Measurements from ENCODE around the gene CECR2.
"Not testable (repeated sequence)": the region's sequence is repeated elsewhere in the genome, so short reads cannot be mapped to it uniquely, and the experiment has no call there.

CECR2 gene

DNA sequence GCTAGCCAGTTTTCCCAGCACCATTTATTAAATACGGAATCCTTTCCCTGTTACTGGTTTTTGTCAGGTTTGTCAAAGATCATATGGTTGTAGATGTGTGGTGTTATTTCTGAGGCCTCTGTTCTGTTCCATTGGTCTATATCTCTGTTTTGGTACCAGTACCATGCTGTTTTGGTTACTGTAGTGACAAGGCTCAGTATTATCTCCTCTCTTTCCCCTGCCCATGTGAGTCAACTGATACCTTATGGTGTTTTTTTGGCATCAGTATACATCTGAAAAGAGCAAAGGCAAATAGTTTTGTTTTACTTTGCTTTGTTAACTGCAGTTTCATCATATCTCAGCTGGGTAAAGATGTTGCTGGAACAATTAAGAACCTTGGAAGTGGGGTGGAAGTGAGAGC is 152.7 kb downstream of the CECR2 start:
- not testable (repeated sequence) for DNase-seq

DNA sequence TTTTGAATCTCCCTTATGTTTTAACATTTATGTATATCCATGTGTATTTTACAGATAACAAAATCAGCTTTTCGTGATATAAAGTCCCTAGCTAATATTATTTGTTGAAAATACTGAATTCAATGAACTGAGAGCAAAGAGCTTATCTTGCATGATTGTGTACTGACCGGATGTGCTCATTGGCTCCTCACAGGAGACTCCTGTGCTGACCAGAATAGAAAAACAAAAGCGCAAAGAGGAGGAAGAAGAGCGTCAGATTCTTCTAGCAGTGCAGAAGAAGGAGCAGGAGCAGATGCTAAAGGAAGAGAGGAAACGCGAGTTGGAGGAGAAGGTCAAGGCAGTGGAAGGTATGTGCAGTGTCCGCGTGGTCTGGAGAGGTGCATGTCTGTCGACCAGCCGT is 154.7 kb downstream of the CECR2 start:
- DNase-seq: no peak

DNA sequence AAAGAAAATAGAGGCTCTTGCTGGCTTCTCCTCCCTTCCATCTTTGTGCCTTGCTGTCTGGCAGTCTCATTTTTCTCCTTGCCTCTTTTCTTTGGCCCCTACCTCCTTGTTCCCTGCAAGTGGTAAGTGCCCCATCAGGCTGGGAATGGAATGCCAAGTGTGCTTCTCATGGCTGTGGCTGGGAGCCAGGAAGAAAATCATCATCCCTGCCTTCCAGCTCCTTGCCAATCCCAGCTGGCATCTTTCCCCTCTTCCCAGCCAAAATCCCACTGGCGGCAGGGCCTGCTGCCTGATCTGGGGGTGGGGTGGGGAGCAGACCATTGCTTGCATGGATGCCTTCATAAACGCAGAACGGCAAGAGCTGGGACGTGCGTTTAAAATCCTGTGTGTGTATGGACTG is 167.0 kb downstream of the CECR2 start:
- no peak for DNase-seq

DNA sequence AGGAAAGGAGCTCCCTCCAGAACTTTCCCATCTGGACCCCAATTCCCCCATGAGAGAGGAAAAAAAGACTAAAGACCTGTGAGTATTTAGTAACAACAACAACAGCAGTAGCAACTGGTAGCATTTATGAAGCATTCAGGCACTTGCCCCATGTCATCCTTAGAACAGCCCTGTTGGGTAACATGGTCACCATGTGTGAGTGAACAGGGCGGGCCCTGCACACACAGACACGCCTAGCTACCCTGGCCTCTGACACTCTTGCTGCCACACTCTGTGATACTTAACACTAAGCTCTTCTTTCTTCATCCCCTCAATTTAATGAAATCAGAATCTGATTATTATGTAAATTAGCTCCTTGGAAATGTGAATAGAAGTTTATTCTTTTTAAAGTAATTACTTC is 167.9 kb downstream of the CECR2 start:
- DNase-seq: no peak

DNA sequence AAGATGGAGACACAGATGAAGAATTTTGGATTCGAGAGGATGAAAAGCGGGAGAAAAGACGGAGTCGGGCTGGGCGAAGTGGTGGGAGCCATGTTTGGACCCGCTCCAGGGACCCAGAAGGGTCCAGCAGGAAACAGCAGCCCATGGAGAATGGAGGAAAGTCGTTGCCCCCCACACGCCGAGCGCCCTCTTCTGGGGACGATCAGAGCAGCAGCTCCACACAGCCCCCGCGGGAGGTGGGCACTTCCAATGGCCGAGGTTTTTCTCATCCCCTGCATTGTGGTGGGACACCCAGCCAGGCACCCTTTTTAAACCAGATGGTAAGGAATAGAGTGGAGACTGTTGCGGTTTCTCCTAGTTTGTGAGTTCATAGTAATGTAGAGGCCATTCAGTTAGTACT is 171.2 kb downstream of the CECR2 start:
- DNase-seq: no peak

DNA sequence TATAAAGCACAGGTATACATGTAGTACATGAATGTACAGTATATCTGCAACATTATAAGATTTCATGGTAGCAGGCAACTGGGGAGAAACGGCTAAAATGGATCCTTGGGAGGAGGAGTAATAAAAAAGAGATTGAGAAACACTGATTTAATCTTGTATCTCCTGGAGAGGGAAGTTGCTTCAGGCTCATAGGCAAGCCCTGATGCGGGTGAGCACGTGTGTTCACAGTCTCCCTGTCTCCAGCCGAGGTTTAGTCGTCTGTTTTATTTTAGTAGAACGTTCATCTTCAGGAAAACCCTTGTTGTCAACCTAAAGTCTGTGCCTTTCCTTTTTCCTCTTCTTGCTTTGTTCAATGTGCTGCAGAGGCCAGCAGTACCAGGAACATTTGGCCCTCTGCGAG is 172.2 kb downstream of the CECR2 start:
- DNase-seq: no peak

DNA sequence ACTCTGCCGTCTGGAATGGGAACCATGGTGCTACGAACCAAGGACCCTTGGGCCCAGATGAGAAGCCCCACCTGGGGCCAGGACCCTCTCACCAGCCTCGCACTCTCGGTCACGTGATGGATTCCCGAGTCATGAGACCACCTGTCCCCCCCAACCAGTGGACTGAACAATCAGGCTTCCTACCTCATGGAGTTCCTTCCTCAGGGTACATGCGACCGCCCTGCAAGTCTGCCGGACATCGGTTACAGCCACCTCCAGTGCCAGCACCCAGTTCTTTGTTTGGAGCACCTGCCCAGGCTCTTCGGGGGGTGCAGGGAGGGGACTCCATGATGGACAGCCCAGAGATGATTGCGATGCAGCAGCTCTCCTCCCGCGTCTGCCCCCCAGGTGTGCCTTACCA is 173.2 kb downstream of the CECR2 start:
- no peak for DNase-seq

DNA sequence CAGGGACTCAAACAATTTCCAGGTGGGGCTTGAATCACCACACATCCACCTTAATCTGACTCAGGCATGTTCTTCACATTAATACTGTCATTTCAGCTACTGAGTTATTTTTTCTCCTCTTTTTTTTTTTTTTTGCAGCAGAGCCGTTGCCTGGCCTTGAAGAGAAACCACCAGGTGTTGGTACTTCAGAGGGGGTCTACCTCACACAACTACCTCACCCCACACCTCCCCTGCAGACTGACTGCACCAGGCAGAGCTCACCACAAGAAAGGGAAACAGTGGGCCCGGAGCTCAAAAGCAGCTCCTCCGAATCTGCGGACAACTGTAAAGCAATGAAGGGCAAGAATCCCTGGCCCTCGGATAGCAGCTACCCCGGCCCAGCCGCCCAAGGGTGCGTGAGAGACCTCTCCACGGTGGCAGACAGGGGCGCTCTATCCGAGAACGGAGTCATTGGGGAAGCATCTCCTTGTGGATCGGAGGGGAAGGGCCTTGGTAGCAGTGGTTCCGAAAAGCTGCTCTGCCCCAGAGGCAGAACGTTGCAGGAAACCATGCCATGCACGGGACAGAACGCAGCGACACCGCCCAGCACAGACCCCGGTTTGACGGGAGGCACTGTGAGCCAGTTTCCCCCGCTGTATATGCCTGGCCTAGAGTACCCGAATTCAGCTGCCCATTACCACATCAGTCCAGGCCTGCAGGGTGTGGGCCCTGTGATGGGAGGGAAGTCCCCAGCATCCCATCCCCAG is 178.9 kb downstream of the CECR2 start:
- no peak for DNase-seq

DNA sequence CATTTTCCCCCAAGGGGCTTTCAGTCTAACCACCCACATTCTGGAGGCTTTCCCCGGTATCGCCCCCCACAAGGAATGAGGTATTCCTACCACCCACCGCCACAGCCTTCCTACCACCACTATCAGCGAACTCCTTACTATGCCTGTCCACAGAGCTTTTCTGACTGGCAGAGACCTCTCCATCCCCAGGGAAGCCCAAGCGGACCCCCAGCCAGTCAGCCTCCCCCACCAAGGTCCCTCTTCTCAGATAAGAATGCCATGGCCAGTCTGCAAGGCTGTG is 179.4 kb downstream of the CECR2 start:
- no peak for DNase-seq

DNA sequence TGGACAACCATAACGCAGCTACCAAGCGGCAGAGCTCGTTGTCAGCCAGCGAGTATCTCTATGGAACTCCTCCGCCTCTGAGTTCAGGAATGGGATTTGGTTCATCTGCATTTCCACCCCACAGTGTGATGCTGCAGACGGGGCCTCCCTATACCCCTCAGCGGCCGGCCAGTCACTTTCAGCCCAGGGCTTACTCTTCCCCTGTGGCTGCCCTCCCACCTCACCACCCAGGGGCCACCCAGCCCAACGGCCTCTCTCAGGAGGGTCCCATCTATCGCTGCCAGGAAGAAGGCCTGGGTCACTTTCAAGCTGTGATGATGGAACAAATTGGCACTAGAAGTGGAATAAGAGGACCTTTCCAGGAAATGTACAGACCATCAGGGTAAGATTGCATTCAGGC is 179.9 kb downstream of the CECR2 start:
- DNase-seq: no peak

DNA sequence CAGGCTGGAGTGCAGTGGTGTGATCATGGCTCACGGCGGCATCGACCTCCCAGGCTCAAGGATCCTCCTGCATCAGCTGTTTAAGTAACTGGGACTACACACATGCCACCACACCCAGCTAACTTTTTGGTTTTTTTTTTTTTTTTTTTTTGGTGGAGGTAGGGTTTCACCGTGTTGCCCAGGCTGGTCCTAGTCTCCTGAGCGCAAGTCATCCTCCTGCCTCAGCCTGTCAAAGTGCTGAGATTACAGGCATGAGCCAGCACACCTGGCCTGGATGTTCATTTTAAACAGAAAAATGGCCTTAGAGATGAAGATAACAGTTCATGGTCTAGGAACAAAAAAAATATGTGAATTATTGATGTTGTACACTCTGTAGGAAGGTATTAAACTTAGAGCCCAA is 180.4 kb downstream of the CECR2 start:
- DNase-seq: no peak

DNA sequence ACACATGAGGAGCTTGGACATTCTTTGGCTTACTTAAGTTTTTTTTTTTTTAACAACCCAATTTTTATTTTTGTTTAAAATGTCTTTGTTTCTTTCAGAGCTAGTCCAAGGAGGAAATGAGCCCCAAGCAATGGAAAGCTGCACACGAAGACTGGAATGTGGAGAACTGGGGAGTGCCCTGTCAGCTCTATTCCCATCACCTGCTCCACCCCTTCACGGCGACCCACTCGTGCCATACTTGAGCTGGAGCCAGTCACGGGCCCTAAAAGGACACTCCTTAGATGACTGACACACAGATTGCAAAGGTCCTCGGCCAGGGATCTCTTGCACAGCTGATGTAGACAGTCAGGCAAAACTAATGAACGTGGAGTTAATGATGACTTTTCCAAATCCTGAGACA is 183.5 kb downstream of the CECR2 start:
- no peak for DNase-seq

DNA sequence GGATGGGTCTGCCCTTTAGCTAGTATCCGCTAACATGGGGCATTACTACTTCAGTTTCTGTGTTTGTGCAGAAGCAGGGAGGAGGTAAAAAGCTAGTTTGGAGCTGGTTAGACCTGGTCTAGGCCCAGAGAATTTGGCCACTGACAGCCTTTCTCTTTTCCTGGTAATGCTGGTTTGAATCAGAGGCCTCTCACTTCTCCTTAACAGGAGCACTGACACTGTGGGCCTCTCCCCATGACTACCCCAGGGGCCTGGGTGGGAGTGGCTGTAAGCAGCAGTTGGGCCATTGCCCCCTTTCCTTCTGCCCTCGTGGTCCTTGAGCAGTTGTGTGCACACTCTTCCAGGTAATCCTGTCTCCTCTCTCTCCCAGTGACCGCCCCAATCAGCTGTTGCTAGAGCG is 185.6 kb downstream of the CECR2 start:
- DNase-seq: no peak

DNA sequence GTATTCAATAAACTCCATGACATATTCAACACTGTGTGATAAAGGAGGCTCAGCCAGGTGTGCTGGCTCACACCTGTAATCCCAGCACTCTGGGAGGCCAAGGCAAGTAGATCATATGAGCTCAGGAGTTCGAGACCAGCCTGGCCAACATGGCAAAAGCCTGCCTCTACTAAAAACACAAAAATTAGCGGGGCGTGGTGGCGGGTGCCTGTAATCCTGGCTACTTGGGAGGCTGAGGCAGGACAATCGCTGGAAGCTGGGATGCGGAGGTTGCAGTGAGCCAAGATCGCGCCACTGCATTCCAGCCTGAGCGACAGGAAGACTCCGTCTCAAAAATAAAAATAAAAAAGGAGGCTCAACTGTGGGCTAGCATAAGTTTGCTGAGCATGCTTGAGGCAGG is 189.9 kb downstream of the CECR2 start:
- no peak for DNase-seq

DNA sequence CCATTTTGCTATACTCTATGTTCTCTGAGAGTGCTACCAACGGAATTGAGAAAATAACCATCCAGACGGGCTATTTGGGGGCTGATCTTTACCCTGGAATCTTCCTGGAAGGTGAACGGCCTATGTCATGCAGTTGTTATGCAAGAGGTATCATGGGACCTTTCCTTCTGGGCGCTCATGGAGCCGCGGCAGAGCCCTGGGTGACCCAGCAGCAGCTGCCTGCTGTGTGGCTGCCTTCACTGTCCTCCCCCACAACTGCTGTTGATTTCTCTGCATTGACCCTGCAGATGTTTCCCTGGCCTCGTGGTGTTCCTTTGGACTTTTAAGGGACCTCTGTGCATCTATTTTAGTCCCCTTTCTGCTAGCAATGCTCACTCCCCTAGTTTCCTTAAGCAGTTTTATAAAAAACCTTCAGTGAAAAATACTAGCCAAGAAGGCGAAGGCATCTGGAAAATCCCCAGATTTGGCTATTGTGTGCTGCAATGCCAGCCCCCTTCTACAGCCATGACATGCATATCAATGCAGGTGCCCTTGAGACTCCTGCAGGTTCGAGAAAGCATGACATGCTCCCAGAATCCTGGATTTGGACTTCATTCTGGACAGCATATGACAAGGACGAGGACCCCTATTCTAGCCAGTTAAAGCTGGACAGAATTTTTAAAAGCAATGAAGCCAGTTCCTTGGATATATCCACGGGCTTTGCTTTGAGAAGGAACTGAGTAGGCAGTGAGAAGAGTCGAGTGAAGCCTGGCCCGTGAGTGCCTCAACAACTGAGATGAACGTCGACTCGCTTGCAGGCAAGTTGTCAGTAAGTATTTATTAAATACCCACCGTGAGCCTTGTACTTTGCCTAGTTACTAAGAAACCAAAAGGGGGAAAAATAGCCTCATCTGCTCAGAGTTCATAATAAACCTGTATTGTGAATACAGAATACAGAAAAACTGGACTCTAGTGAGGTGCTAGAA is 193.9 kb downstream of the CECR2 start, which contains the start of gene SLC25A18:
Gene SLC25A18, plus strand, starts transcription at position 593 of the 965 bp plus-strand sequence. CDS start 16,447 bp downstream, outside the sequence.
- DNase-seq: no peak

DNA sequence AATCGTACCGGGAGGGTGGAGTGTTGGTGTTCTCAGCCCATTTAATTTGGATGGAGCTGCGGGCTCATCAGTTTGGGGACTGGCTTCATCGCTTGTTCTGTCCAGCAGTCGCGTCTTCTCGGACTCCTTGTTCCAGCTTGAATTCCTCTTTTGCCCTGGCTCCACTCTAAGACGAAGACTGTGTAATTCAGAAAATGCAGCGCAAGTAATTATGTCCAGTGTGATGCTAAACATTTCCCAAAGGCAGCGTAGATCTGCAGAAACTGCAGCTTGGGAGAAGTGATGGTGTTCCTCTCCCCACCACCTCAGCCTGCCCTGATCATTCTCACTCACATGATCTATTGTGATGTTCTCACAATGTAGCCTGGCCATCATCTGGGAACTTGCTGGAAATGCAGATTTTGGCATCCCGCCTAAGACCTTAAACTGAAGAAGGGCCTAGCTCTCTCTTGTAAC is 194.7 kb downstream of the CECR2 start:
- DNase-seq: no peak

DNA sequence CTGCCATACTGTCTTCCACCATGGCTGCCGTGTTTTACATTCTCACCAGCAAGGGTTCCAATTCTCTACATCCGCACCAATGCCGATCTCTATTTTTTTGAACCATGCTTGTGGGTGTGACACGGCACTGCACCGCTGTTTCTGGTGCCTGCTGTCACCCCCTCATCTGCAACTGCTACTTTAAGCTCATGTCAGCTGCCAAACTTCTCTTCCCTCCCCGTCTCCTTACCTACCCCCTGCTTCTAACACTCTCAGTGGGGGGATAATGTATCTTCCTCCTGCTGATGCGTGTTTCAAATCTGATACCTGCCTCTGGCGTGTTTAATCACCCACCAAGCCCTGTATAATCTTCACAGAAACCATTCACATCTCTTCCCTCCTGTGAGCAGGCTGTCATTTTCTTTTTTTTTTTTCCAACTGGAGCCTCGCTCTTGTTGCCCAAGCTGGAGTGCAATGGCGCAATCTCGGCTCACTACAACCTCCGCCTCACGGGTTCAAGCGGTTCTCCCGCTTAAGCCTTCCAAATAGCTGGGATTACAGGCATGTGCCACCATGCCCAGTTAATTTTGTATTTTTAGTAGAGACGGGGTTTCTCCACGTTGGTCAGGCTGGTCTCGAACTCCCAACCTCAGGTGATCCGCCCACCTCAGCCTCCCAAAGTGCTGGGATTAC is 196.9 kb downstream of the CECR2 start:
- not testable (repeated sequence) for DNase-seq

DNA sequence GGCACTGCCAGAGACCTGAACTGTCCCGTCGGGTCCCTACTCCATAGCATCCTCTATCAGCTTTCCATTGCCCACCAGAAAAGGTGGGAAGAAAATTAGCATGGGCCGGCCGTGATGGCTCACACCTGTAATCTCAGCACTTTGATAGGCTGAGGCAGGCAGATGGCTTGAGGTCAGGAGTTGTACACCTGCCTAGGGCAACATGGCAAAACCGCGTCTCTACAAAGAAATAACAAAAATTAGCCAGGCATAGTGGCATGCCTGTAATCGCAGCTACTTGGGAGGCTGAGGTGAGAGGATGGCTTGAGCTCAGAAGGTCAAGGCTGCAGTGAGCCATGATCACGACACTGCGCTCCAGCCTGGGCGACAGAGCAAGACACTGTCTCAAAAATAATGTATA is 197.5 kb downstream of the CECR2 start:
- no peak for DNase-seq

DNA sequence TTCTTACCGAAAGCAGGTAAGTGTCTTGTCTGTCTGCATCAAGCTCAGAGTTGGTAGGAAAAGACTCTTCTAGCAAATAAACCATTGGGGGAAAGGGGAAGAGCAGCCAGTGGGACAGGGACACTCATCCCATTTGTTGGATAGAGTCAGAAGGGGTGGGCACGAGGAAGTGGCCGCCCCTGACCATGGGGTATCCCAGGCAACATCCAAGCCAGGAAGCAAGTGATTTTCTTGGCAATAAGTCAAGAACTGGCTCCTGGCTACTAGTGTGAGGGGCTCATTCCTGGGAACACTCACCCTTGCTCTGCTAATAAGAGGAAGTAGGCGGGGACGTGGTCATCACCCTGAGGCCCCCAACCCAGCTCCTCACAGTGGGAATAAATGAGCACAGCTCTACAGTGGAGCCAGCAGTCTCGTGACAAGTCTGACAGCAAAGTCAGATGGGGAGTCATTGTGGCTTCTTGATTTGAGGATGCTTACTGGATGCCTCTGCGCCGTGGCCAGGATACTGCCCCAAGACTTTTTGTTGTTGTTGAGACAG is 200.8 kb downstream of the CECR2 start:
- DNase-seq: no peak

DNA sequence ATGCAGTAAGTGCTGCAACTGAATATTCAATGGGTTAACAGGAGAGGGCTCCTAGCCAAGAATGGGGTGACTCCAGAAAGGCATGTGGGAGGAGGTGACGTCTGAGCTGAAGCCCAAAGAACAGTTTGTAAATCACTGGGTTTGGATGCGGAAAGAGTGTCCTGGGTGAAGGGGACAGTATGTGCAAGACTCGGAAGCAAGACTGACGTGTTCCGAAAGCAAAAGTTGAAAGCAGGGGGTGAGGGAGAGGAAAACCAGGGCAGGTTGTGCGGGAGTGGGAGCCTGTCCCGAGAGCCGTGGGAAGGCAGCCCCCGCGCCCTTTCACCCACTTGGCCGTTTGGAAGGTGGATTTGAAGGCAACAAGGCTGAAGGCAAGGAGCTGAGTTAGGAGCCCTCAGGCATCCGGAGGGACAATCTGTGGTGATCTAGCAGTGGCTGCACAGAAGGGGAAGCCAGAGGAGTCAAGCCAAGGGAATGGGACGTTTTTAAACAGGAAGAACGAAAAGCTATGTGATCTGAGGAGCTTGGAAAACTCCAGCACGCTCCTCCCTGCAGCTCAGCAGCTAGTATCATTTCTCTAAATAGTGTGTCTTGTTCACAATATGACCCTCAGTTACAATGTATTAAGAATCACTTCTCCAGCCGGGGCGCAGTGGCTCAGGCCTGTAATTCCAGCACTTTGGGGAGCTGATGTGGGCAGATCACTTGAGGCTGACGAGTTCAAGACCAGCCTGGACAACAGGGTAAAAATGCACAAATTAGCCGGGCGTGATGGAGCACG is 201.8 kb downstream of the CECR2 start:
- no peak for DNase-seq

DNA sequence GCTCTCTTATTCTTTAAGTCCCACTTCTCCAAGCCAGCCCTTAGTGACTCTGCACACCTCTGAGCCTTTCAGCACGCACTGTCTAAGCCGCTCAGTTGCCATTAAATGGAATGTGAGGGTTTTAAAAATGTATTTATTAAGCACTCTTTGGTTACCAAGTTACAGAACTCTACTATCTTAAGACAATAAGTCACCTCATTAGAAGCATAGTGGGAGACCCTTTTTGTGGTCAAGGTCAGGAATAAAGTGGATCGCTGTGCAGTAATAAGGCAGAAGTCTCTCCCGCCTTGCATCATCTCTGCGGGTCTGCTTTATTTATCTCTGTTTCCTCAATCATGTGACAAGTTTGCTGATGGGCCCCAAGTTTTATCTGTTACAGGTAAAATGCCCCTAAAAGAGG is 205.9 kb downstream of the CECR2 start:
- no peak for DNase-seq

DNA sequence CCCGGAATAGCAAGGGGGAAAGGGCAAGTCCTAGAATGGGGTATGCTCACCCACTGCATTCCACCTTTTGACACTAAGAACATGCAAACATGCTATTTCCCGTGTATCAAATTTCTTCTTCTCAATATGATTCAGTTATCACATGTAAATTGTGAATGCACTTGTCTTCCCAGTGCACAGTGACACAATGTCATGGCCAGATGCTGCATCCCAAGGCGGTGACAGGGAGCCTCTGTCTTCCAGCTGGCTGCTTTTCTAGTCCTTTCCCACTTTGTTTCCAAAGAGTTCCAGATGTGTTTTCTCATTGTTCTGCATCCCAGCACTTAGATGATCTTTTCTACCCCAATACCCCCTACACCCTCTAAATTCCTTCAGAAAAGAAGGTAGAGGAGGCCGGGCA is 206.4 kb downstream of the CECR2 start:
- DNase-seq: no peak

DNA sequence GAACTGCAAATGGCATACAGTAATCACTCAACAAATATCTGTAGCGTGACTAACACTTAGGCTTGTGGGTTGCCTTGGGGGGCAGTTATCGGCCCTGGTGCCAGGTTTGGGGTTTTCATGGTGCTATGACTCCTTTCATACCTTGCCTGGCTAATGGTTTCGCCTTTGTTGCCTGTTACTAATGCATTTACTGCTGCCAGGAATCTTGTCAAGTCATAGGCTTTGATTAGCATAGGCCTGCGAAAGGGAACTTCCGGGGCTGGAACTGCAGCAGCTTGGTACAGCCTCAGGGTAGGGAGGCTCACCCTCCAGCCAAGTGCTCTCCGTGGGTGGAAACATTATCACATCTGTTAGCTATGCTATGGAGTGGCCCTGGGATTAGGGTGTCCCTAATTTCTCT is 207.2 kb downstream of the CECR2 start:
- no peak for DNase-seq
